DMS 273 (cell line): Measurements from ENCODE around the gene ZNF335.

Experiments used
- DNase-seq: peaks from one replicate; lab custom pipeline; 2025; ENCODE audit not compliant: unreplicated experiment; lab: John Stamatoyannopoulos, UW

Gene ZNF335

GRCh38 chr20:45971675-45972499, at the start of gene ZNF335:
TSS of gene ZNF335 (minus strand) at chr20:45972203. CDS start at chr20:45971410, 793 bp downstream.
- peak; percentile 98 for DNase-seq

GRCh38 chr20:46020555-46020954, 48.6 kb upstream of the ZNF335 start:
- no peak for DNase-seq

- no peak for DNase-seq
Measured at GRCh38 chr20:46018611-46019010, 46.6 kb upstream of the ZNF335 start.

GRCh38 chr20:46018112-46018511, 46.1 kb upstream of the ZNF335 start:
- DNase-seq, result no peak

- DNase-seq, result no peak
Measured at GRCh38 chr20:46017272-46017671, 45.3 kb upstream of the ZNF335 start.

GRCh38 chr20:46014517-46015396, 42.8 kb upstream of the ZNF335 start:
- no peak for DNase-seq

- peak; percentile 87 for DNase-seq
Measured at GRCh38 chr20:46013829-46014516, 42.0 kb upstream of the ZNF335 start.

- DNase-seq, result peak; percentile 42
Measured at GRCh38 chr20:46013322-46013828, 41.4 kb upstream of the ZNF335 start.

GRCh38 chr20:46012921-46013320, 40.9 kb upstream of the ZNF335 start:
- DNase-seq, result no peak

- DNase-seq, result peak; percentile 74
Measured at GRCh38 chr20:46011631-46012482, 39.9 kb upstream of the ZNF335 start.

- DNase-seq, result peak; percentile 61
Measured at GRCh38 chr20:46010491-46011391, 38.7 kb upstream of the ZNF335 start.

GRCh38 chr20:46009816-46010215, 37.8 kb upstream of the ZNF335 start:
- no peak for DNase-seq

GRCh38 chr20:46007671-46008070, 35.7 kb upstream of the ZNF335 start:
- DNase-seq, result no peak

- no peak for DNase-seq
Measured at GRCh38 chr20:46006964-46007363, 35.0 kb upstream of the ZNF335 start.

- no peak for DNase-seq
Measured at GRCh38 chr20:46006022-46006705, 34.2 kb upstream of the ZNF335 start.

GRCh38 chr20:46004889-46005473, 33.0 kb upstream of the ZNF335 start:
- no peak for DNase-seq

GRCh38 chr20:46004187-46004586, 32.2 kb upstream of the ZNF335 start:
- DNase-seq, result no peak

GRCh38 chr20:46002008-46002407, 30.0 kb upstream of the ZNF335 start:
- no peak for DNase-seq
